ENCODE data around the gene GOLGA6L7.
"Not testable (repeated sequence)": the region's sequence is repeated elsewhere in the genome, so short reads cannot be mapped to it uniquely, and the experiment has no call there.

The GOLGA6L7 gene

GRCh38 chr15:28884151-28884940 lies 35.9 kb upstream of the GOLGA6L7 start:
- in situ Hi-C loops (cut with MboI; ENCODE audit: low sequenced_read_pairs): no loop called here

- in situ Hi-C loops (cut with MboI; ENCODE audit: low sequenced_read_pairs): no loop called here
Observed at GRCh38 chr15:28881600-28881999, 33.2 kb upstream of the GOLGA6L7 start.

GRCh38 chr15:28881170-28881569 lies 32.7 kb upstream of the GOLGA6L7 start:
- in situ Hi-C loops (cut with MboI; ENCODE audit: low sequenced_read_pairs): no loop called here

DNA sequence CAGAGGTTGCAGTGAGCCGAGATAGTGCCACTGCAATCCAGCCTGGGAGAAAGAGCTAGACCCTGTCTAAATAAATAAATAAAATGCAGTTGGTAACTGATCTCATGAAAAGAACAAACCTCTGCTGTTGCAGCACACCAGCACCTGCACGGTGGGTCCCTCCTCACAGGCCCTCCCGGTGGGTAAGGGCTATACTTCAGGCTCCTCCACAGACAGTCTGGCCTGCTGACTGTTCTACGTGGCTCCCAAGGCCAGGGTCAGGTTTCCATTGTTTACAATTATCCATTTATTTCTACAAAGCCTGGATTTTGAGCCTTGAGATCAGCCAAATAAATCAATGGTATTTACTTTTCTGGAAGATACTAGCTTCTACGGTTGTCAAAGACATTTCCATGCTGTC lies 32.2 kb upstream of the GOLGA6L7 start:
- in situ Hi-C loops (cut with MboI; ENCODE audit: low sequenced_read_pairs): no loop called here

GRCh38 chr15:28879551-28879950 lies 31.1 kb upstream of the GOLGA6L7 start:
- in situ Hi-C loops (cut with MboI; ENCODE audit: low sequenced_read_pairs): no loop called here

- in situ Hi-C loops (cut with MboI; ENCODE audit: low sequenced_read_pairs): no loop called here
Observed at GRCh38 chr15:28878209-28878608, 29.8 kb upstream of the GOLGA6L7 start.

DNA sequence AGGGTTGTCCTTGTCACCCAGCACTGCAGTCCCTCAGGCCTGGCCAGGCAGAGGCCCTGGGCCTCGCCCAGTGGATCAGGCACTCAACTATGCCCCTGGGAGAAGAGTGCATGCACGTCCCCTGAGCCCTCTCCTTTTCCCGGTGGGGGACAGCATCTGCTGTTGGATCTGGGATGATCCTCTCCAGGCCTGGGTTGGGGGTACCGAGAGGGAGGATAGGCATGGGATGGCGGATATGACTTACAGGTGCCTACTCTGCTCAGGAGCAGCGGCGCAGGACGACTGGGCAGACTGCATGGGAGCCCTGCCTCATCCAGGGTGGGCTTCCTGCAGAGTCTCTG lies 28.4 kb upstream of the GOLGA6L7 start:
- in situ Hi-C loops (cut with MboI; ENCODE audit: low sequenced_read_pairs): no loop called here

DNA sequence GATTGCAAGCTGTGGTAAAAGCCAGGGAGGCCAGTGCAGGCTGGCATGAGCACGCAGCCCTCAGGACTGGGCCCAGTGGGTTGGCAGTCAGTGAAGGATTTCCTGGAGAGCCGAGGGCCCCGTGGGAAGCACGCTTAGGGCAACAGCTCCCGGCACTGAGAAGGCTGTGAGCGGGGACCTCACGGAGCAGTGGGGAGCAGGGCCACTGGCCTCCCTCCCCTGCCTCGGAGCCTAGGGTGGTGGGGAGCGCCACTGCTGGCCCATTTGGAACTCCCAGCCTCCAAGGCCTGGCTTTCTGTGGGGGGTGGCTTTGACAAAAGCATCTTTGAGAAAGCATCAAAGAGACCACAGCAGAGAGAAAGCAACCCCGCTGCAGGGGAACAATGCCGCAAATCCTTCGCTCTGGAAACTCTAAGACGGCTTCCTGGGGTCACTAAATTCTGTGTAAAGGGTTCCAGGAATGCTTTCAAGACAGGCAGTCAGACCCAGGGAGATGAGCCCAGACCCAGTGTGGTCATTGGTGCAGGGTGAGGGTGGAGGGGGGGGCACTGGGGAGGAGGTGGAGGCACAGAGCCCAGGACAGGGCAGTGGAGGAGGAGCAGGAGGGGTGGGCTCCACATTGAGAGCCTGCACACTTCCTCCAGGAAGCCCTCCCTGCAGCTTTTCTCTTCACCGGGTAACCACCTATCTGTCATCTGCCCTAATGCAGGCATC lies 27.8 kb upstream of the GOLGA6L7 start:
- in situ Hi-C loops (cut with MboI; ENCODE audit: low sequenced_read_pairs): no loop called here

DNA sequence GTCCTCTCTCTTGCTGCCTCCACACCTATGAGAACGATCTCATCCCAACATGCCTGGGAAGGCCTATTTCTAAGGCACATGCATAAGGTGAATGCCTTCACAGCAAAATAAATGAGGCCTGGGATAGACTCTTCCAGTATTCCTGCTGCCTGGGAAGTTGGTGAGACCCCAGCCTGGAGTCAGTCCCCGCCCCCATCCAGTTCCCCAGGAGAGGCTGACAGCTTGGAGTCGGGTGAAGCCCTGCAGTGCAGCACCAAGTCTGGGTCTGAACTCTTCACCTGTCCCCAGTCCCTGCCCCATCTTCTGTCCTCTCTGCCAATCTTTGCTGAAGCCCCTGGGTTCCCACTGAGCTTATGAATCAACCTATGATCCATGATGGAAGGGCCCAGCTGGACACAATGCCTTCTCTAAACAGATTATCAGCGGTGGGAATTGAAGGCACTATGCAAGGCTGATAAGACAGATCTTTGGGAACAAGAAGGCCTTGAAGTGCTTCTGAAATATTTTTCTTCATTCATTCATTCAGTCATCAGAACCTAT lies 27.1 kb upstream of the GOLGA6L7 start:
- in situ Hi-C loops (cut with MboI; ENCODE audit: low sequenced_read_pairs): no loop called here

DNA sequence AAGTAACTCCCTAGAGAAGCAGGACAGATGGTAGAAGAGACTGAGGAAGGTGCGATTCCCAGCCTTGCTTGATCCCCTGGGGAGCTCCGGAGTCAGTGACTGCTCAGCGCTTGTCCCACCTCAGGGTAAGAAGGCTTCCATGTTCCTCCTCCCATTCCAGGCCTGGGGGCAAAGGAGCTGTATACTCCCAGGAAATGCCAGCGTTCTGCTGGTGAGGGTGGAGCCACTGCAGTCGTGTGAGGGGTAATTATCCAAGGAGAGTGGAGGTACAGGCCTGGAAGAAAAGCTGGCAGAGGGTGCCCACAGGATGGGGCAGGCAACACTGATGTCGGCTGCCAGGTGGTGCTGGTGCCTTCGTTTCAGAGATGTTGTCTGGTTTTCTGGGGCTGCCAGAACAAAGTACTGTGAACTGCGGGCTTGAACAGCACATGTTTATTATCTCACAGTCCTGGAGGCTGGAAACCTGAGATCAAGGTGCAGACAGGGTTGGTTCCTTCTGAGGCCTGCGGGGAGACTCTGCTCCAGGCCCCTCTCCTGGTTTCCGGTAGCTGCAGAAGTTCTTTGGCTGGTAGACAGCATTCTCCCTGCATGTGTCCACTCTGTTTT lies 25.2 kb upstream of the GOLGA6L7 start:
- in situ Hi-C loops (cut with MboI; ENCODE audit: low sequenced_read_pairs): no loop called here

DNA sequence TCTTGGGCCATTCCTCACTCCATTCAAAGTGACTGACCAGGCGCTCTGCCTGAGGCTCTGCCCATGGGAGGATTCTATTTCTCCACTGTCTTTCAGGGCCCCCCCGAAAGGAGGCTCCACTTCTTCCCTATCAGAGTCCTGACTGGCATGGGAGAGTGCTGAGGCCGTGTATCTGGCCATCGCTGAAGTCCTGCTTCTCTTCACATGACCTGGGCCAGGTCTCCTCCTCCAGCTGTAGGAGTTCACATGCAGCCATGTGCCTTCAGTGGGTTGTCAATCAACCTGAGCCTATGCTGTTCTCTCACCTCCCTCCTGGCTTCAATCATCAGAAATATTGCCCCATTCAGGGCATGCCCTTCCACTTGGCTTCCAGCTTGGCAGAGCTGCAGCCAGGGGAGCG lies 24.6 kb upstream of the GOLGA6L7 start:
- in situ Hi-C loops (cut with MboI; ENCODE audit: low sequenced_read_pairs): no loop called here

DNA sequence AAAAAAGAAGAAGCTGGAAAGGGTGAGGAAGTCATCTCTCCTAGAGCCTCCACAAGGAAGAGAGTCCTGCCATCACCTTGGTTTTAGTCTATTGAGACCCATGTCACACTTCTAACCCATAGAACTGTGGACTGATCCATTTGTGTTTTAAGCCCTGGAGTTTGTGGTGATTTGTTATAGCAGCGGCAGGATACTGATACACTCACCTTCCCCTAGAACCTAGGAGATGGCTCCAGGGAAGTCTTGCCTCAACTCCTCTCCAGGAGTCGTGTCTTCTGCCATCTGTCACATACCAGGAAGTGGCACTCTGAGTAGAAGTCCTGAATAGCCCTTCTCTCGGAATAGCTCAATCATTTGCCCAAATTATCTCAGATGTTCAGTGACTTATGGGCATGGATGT lies 22.7 kb upstream of the GOLGA6L7 start:
- in situ Hi-C loops (cut with MboI; ENCODE audit: low sequenced_read_pairs): no loop called here

- in situ Hi-C loops (cut with MboI; ENCODE audit: low sequenced_read_pairs): no loop called here
Observed at GRCh38 chr15:28868744-28869345, 20.4 kb upstream of the GOLGA6L7 start.

DNA sequence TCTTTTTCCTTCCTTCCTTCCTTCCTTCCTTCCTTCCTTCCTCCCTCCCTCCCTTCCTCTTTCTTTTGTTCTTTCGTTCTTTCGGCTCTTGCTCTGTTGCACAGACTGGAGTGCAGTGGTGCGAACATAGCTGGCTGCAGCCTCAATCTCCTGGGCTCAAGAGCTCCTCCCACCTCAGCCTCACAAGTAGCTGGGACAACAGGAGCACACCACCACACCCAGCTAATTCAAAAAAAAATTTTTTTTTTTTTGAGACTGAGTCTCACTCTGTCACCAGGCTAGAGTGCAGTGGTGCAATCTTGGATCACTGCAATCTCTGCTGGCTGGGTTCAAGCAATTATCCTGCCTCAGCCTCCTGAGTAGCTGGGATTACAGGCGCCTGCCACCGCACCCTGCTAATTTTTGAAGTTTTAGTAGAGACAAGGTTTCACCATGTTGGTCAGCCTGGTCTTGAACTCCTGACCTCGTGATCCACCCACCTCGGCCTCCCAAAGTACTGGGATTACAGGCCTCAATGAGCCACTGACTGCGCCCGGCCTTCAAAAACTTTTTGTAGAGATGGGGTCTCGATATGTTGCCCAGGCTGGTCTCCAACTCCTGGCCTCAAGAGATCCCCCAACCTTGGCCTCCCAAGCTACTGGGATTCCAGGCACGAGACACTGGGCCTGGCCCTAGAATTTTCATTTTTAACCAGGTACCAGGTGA lies 13.3 kb upstream of the GOLGA6L7 start:
- in situ Hi-C loops (cut with MboI; ENCODE audit: low sequenced_read_pairs): not testable (repeated sequence)

GRCh38 chr15:28861031-28861534 lies 12.6 kb upstream of the GOLGA6L7 start:
- in situ Hi-C loops (cut with MboI; ENCODE audit: low sequenced_read_pairs): no loop called here

DNA sequence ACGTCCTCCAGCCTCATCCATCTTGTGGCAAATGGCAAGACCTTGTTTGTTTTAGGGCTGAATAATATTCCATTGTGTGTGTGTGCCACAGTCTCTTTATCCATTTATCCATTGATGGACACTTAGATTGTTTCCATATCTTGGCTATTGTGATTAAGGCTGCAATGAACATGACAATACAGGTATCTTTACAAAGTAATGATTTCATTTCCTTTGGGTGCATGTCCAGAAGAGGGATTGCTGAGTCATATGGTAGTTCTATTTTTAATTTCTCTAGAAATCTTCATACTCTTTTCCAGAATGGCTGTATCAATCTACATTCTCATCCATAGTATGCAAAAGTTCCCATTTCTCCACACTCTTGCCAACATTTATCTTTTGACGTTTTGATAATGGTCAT lies 6.1 kb upstream of the GOLGA6L7 start:
- in situ Hi-C loops (cut with MboI; ENCODE audit: low sequenced_read_pairs): not testable (repeated sequence)

GRCh38 chr15:28853654-28854053 lies 5.2 kb upstream of the GOLGA6L7 start:
- in situ Hi-C loops (cut with MboI; ENCODE audit: low sequenced_read_pairs): not testable (repeated sequence)

GRCh38 chr15:28849766-28850165 lies 1.3 kb upstream of the GOLGA6L7 start:
- in situ Hi-C loops (cut with MboI; ENCODE audit: low sequenced_read_pairs): not testable (repeated sequence)

DNA sequence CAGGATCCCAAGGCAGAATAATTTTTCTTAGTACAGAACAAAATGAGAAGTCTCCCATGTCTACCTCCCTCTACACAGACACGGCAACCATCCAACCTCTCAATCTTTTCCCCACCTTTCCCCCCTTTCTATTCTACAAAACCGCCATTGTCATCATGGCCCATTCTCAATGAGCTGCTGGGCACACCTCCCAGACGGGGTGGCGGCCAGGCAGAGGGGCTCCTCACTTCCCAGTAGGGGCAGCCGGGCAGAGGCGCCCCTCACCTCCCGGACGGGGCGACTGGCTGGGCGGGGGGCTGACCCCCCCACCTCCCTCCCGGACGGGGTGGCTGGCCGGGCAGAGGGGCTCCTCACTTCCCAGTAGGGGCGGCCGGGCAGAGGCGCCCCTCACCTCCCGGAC lies 827 bp upstream of the GOLGA6L7 start:
- in situ Hi-C loops (cut with MboI; ENCODE audit: low sequenced_read_pairs): not testable (repeated sequence)

DNA sequence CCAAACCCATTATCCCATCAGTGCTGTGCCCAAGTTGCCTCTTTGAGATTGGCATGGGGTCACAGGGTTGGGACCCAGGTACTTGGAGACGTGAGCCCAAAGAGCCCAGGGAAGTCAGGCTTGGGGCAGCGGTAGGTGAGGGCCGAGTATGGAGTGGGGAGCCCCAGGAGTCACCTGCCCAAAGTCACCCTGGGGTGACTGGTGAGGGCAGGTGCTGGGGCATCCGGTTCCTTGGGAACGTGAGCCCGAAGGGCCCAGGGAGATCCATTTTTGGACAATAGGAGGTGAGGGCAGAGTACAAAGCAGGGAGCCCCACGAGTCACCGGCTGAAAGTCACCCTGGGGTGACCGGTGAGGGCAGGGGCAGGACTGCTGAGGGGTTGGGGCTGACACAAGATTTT lies 485 bp downstream of the GOLGA6L7 start:
- in situ Hi-C loops (cut with MboI; ENCODE audit: low sequenced_read_pairs): not testable (repeated sequence)

DNA sequence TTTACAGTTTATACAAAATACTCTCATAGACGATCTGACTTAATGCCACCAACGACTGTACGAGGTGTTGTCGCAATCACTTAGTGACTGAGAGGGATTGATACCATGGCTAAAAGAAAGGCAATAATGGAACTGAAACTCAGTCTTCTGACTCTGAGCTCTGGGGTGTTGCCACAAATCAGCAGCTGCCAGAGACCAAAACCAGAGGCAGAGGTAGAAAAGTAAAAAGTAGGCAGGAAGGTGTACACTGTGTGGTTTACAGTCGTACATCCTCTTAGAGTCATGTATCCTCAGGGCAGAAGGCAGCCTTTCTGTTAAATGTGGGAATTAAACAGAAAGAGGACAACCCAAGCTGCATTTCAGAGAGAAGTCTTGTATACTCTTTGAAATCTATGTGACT lies 1.2 kb downstream of the GOLGA6L7 start:
- in situ Hi-C loops (cut with MboI; ENCODE audit: low sequenced_read_pairs): not testable (repeated sequence)
